GM21390 (cell line): ENCODE measurements around the gene NR3C1.
"Not testable (repeated sequence)": the region's sequence is repeated elsewhere in the genome, so short reads cannot be mapped to it uniquely, and the experiment has no call there.

Source experiments
- ATAC-seq: cut with Tn5 transposase; IDR thresholded peaks from one replicate; pipeline ENCODE4 v1.9.1; 2021; ENCODE audit not compliant: unreplicated experiment

The NR3C1 gene

GRCh38 chr5:143341807-143342570, 61.5 kb downstream of the NR3C1 start:
- no peak for ATAC-seq

GRCh38 chr5:143340891-143341685, 62.4 kb downstream of the NR3C1 start:
- no peak for ATAC-seq

GRCh38 chr5:143338658-143339366, 64.7 kb downstream of the NR3C1 start:
- ATAC-seq = no peak

GRCh38 chr5:143337946-143338345, 65.5 kb downstream of the NR3C1 start:
- no peak for ATAC-seq

GRCh38 chr5:143336485-143336884, 67.0 kb downstream of the NR3C1 start:
- no peak for ATAC-seq

- no peak for ATAC-seq
These were observed 68.6 kb downstream of the NR3C1 start for GRCh38 chr5:143334903-143335302.

GRCh38 chr5:143334380-143334779, 69.1 kb downstream of the NR3C1 start:
- ATAC-seq = not testable (repeated sequence)

GRCh38 chr5:143331956-143332355, 71.5 kb downstream of the NR3C1 start:
- ATAC-seq = no peak

GRCh38 chr5:143329843-143330242, 73.6 kb downstream of the NR3C1 start:
- no peak for ATAC-seq

GRCh38 chr5:143328589-143329220, 74.8 kb downstream of the NR3C1 start:
- no peak for ATAC-seq

GRCh38 chr5:143325086-143325485, 78.4 kb downstream of the NR3C1 start:
- not testable (repeated sequence) for ATAC-seq

GRCh38 chr5:143322931-143323630, 80.4 kb downstream of the NR3C1 start:
- not testable (repeated sequence) for ATAC-seq

- ATAC-seq = no peak
These were observed 81.3 kb downstream of the NR3C1 start for GRCh38 chr5:143322176-143322575.

- no peak for ATAC-seq
These were observed 83.9 kb downstream of the NR3C1 start for GRCh38 chr5:143319437-143320227.

- ATAC-seq = no peak
These were observed 84.7 kb downstream of the NR3C1 start for GRCh38 chr5:143318833-143319232.

- no peak for ATAC-seq
These were observed 85.2 kb downstream of the NR3C1 start for GRCh38 chr5:143318270-143318669.

- no peak for ATAC-seq
These were observed 86.4 kb downstream of the NR3C1 start for GRCh38 chr5:143316844-143317631.

GRCh38 chr5:143316337-143316736, 87.1 kb downstream of the NR3C1 start:
- no peak for ATAC-seq

GRCh38 chr5:143315929-143316328, 87.6 kb downstream of the NR3C1 start:
- ATAC-seq = no peak
